HG02642 (cell line): Measurements from ENCODE around the gene TAX1BP1.

Experiments
- ATAC-seq: cut with Tn5 transposase; IDR thresholded peaks from one replicate; pipeline ENCODE4 v1.9.1; 2021; ENCODE audit warnings: mild to moderate bottlenecking; ENCODE audit not compliant: unreplicated experiment, poor library complexity

Gene TAX1BP1

GRCh38 chr7:27873981-27874957 is 134.3 kb downstream of the TAX1BP1 start:
- no peak for ATAC-seq

GRCh38 chr7:27875061-27875460 is 135.1 kb downstream of the TAX1BP1 start:
- ATAC-seq = no peak

- ATAC-seq = no peak
Observed at GRCh38 chr7:27875832-27876231, 135.9 kb downstream of the TAX1BP1 start.

GRCh38 chr7:27876756-27877155 is 136.8 kb downstream of the TAX1BP1 start:
- ATAC-seq = no peak
